HG03432 (cell line): ENCODE data around the gene PBX1.

Source experiments
- ATAC-seq: cut with Tn5 transposase; IDR thresholded peaks from one replicate; pipeline ENCODE4 v1.9.1; 2021; ENCODE audit warnings: mild to moderate bottlenecking, moderate library complexity; ENCODE audit not compliant: unreplicated experiment

Gene PBX1

DNA sequence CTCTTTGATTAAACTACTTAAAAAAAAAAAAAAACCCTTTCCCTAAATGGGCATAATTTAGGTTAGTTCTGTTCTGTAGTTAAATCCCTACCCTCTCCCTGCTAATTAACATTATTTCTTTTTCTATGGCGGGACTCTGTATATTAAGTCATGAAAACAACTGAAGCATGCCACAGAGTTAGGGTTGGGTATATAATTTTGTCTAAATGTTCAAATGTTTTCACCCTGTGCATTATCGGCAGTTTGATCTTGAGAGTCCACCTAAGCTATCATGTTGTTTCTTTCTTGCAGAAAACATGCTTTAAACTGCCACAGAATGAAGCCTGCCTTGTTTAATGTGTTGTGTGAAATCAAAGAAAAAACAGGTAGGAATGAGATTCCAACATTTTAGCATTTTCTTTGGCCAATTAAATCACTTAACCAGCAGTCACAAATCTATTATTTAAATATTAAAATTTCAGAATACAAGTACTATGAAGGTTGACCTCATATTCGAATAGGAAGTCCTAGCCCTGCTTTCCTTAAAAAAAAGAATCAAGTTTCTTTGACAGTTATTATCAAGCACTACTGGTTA, 4.0 kb downstream of the PBX1 start:
- no peak for ATAC-seq

DNA sequence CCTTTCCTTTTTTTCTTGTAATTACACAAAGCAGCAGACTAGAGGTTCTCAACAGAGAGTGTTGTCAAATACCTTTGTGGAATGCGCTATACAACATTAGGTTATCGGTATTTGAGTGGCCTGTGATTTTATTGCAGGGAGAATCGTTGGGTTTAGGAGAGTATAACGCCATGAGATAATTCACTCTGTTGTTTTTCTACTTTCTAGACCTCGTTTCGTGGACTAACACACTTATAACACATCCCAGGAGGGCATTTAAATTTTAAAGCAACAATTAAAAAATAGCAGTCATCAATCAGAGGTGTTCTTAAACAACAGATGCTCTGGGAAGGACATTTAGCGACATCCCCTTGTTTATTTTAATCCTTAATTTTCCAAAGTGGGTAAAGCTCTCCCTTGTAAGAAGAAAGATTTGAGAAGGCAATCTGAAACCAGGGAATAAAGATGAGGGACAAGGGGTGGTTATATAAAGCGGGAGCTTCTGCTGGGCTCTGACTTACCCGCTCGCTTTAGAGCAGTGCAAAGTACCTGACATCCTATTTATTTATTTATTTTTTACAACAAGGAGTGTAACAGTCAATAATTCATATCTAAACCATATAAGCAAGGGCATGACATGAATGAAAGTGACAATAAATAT, 4.9 kb downstream of the PBX1 start:
- no peak for ATAC-seq

- no peak for ATAC-seq
These were observed 5.4 kb downstream of the PBX1 start for GRCh38 chr1:164564378-164564777.

- no peak for ATAC-seq
These were observed 6.4 kb downstream of the PBX1 start for GRCh38 chr1:164565357-164565756.

DNA sequence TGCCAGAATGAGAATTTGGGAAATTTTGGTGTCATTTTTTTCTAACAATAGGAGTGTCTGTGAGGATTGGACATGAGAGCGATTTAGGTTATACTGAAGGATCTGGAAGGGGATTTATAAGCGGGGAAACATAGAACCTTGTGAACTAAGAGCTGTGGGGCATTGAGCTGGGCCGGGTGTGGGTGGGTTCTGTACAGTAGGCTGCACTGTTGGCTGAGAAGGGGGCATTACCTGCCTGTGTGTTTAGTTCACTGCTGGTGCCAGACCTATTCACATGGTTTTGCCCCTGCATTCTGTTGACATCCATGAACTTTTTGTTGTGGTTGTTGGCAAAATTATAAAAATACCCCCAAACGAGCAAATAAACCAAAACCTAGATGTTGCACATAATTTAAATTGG, 8.8 kb downstream of the PBX1 start:
- no peak for ATAC-seq

DNA sequence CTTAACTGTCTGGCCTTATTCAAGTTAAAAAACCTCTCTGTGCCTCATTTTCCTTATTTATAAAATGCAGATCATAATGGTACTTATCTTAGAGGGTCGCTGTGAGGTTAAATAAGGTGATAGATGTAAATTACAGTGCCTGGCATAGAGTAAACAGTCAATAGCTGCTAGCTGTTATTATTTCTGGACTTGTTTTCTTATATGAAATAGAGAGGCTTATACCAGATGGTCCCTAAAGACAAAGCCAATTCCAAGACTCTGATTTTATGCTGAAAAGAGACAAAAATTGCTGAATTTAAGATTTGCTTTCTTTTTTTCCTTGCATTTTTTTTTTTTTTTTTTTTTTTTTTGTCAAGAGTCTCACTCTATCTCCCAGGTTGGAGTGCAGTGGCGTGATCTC, 10.3 kb downstream of the PBX1 start:
- no peak for ATAC-seq

DNA sequence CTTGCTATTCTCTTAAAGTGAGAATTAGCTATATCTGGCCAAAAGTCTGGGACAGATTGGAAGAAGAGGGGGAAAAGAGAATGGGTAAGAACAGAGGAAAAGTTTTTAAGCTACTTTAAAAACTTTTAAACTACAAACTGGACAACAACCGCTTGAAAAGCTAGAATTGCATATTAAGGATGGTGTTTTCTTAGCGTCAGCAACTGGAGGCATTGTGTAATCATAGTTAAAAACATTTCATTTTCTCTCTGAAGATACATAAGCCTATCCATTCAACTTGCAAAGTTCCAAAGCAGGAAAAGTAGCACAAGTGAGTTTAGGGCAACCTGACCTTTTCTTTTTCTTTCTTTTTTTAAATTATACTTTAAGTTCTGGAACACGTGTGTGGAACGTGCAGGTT, 10.9 kb downstream of the PBX1 start:
- no peak for ATAC-seq

GRCh38 chr1:164571333-164571732, 12.3 kb downstream of the PBX1 start:
- ATAC-seq: no peak

DNA sequence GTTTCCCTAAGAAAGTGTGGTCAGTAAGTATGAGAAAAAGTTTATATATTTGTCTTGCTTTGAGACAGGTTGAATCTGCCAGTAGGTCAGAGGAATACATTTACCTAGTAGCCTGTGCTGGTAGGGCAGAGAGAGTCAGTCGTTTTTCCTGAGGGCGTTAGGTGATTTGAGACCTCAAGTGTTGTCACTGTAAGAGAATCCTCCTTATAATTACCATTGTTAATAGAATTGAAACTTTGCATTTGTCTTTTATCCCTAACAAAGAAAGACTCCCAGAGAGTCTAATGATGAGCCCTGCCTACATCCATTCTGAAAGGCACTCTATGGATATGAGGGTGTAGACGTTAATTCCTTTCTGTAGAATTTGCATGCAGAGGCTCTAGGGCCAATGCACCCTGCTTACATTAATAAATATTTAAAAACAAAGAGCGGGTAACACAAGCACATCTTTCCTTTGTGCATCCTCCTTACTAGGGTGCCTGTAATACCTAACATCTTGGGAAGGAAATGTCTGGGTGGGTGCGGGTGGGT, 16.4 kb downstream of the PBX1 start:
- ATAC-seq: no peak

GRCh38 chr1:164576291-164577271, 17.6 kb downstream of the PBX1 start:
- ATAC-seq: no peak

- ATAC-seq: no peak
These were observed 18.3 kb downstream of the PBX1 start for GRCh38 chr1:164577291-164577690.

- ATAC-seq: no peak
These were observed 19.7 kb downstream of the PBX1 start for GRCh38 chr1:164578479-164579200.

GRCh38 chr1:164579381-164579780, 20.4 kb downstream of the PBX1 start:
- no peak for ATAC-seq

GRCh38 chr1:164581762-164582161, 22.8 kb downstream of the PBX1 start:
- no peak for ATAC-seq

DNA sequence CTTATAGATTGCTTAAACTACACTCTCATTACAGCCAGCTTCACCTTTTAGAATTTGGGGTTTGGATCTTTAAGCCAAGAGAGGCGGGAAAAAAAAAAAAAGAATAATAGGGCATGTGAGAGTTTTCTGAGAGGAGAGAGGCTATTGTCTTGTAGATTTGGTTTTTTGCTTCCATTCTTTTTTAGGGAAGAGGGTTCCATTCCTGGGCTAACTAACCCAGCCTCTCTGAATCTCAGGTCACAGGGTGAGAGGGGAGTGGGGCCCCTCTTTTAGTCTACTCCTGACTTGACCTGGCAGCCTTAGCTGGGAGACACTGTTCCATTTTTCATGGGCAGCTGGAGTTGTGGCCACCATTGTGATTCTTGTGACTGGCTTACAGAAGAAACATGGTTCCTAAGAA, 24.2 kb downstream of the PBX1 start:
- ATAC-seq: no peak

DNA sequence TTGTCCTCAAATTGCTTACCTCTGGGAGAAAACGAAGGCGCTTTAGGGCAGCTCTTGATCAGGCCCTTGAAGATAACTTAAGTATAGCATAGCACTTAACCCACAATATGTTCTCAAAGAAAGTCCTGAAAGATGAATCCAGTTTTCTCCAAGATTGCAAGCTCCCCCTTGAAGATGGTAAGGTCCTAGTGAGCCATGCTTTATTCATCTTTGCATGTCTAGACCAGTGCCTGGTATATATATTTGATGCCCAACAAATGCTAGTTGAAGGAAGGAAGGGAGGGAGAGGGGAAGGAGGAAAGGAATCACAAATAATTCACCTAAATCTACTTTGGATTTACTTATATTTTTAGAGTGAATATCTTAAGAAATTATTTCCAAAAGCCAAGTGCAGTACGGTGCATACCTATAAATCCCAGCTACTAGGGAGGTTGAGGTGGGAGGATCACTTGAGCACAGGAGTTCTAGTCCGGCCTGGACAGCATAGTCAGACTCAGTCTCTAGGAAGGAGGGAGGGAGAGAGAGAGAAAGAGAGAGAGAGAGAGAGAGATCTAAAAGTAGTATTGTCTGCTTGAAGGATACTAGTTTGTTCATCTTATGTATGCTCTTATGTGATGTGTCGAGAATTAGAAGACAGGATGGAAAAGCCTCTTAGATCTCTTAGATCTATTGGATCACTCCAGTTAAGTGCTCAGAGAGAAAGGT, 25.0 kb downstream of the PBX1 start:
- ATAC-seq: no peak

GRCh38 chr1:164586591-164586990, 27.6 kb downstream of the PBX1 start:
- ATAC-seq: no peak

- ATAC-seq: no peak
These were observed 28.9 kb downstream of the PBX1 start for GRCh38 chr1:164587617-164588501.
